ENCODE results near the gene PGD.
"Not testable (repeated sequence)": the region's sequence is repeated elsewhere in the genome, so short reads cannot be mapped to it uniquely, and the experiment has no call there.

PGD gene

GRCh38 chr1:10438677-10439163 is 39.9 kb downstream of the PGD start:
- DNase-seq: no peak

GRCh38 chr1:10440305-10440704 is 41.4 kb downstream of the PGD start:
- DNase-seq: no peak

GRCh38 chr1:10440794-10441193 is 41.9 kb downstream of the PGD start:
- no peak for DNase-seq

DNA sequence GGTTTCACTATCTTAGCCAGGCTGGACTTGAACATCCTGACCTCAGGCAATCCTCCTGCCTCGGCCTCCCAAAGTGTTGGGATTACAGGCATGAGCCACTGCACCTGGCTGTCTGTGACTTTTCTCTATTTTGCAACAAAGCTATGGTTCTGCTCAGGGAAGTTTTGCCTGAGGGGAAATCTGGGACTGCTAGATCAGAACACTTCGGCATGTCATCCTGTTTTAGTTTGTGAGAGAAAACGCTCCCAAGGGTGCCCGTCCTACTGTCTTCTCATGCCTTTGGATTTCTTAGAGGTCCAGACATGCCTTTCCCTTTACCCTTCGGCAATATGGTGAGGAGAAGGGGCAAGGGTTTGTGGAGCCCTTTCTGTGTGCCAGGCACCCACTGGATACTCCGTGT is 45.4 kb downstream of the PGD start:
- DNase-seq: no peak

DNA sequence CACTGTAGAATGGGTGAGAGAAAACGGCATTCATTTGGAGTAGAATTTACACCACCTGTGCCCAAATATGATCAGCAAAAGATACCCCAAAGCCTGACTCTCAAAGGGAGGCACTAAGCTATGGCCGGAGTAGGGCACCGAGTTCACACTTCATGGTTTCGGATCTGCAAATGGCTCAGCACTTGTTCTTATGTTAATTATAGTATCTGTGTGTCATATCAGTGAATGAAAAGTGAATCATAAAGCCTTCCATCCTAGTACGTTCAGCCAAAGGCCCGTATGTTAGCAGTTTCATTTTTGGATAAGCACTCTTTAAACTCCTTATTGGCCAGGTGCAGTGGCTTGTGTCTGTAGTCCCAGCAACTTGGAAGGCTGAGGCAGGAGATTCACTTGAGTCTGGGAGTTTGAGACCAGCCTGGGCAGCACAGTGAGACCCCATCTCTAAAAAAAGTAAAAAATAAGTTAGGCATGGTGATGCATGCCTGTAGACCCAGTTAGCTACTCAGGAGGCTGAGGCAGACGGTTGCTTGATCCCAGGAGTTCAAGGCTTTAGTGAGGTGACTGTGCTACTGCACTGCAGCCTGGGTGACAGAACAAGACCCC is 46.0 kb downstream of the PGD start:
- no peak for DNase-seq

- no peak for DNase-seq
These were observed 48.0 kb downstream of the PGD start for GRCh38 chr1:10446790-10447422.

GRCh38 chr1:10449751-10450150 is 50.9 kb downstream of the PGD start, which contains the start of gene CORT:
TSS of gene CORT (plus strand) at chr1:10450031. CDS start at chr1:10450224, 193 bp downstream.
- no peak for DNase-seq

GRCh38 chr1:10450156-10450814 is 51.4 kb downstream of the PGD start:
- no peak for DNase-seq

DNA sequence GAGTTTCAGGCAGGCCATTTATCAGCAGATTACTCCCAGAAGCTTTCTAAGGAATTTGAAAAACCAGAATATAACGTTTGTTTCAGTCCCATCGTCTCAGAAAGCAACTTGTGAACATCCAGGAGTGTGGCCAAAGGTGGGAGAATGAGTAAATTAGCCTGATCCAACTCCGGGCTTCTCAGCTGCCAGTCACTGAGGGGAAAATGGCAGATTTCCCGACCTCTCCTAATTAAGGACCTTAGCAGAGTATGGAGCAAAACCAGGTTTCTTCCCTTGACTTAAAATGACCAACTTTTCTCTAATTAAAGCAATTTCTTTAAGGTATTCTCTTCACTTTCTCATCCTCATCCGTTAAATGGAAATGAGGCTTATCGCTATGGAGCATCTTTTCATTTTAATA is 52.0 kb downstream of the PGD start:
- DNase-seq: no peak

DNA sequence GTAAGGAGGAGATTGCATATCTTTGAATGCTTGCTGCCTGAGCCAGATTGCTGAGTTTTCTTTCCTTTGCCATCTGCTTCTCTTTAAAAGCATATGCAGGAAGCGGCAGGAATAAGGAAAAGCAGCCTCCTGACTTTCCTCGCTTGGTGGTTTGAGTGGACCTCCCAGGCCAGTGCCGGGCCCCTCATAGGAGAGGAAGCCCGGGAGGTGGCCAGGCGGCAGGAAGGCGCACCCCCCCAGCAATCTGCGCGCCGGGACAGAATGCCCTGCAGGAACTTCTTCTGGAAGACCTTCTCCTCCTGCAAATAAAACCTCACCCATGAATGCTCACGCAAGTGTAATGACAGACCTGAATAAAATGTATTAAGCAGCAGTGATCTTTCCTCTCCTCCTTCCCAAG is 52.4 kb downstream of the PGD start:
- no peak for DNase-seq

GRCh38 chr1:10456048-10456447 is 57.2 kb downstream of the PGD start:
- no peak for DNase-seq

- DNase-seq: no peak
These were observed 57.8 kb downstream of the PGD start for GRCh38 chr1:10456661-10457060.

DNA sequence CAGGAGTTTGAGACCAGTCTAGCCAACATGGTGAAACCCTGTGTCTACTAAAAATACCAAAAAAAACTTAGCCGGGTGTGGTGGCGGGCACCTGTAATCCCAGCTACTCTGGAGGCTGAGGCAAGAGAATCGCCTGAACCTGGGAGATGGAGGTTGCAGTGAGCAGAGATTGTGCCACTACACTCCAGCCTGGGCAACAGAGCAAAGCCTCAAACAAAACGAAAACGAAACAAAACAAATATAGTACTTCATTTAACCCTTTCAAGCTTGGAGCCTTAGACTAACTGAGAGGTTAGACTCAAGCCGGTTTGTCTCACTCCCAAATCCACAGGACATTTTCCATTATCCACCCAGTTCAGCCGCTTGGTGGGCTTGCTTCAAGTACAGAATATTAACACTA is 58.6 kb downstream of the PGD start:
- DNase-seq: not testable (repeated sequence)

- DNase-seq: no peak
These were observed 59.0 kb downstream of the PGD start for GRCh38 chr1:10457875-10458274.

DNA sequence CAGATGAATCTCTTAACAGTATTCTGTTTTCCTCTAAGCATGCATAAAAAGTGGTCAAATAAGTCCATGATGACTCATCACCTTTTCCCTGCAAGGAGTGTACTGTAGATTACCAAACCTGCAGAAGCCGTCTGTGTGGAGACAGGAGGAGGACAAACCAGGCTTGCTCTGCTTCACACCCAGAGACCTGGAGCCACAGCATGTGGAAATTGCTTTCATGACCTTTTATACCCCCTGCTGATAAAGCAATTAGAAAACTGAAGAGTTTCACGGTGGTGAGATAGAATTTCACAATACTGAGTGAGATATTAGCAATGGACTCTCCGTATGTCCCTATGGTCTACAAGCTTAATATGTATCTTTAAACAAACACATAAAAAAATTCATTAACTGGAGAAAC is 60.3 kb downstream of the PGD start:
- no peak for DNase-seq

- no peak for DNase-seq
These were observed 68.2 kb downstream of the PGD start for GRCh38 chr1:10467078-10467477.

GRCh38 chr1:10470043-10470442 is 71.2 kb downstream of the PGD start:
- DNase-seq: no peak
